ENCODE measurements around the gene TFF2.

Gene TFF2

GRCh38 chr21:42300045-42300583 is 50.7 kb downstream of the TFF2 start:
- no peak overlapping the region for H3K4me3 ChIP-seq (ENCODE audit: low read depth, low read length)
- in situ Hi-C loops (cut with HindIII; ENCODE audit: low sequenced_read_pairs): no loop called here
- DNase-seq (ENCODE audit: low read depth): no peak
- TF ChIP-seq, protein P1, sequence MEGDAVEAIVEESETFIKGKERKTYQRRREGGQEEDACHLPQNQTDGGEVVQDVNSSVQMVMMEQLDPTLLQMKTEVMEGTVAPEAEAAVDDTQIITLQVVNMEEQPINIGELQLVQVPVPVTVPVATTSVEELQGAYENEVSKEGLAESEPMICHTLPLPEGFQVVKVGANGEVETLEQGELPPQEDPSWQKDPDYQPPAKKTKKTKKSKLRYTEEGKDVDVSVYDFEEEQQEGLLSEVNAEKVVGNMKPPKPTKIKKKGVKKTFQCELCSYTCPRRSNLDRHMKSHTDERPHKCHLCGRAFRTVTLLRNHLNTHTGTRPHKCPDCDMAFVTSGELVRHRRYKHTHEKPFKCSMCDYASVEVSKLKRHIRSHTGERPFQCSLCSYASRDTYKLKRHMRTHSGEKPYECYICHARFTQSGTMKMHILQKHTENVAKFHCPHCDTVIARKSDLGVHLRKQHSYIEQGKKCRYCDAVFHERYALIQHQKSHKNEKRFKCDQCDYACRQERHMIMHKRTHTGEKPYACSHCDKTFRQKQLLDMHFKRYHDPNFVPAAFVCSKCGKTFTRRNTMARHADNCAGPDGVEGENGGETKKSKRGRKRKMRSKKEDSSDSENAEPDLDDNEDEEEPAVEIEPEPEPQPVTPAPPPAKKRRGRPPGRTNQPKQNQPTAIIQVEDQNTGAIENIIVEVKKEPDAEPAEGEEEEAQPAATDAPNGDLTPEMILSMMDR (IDR thresholded peaks at IDR 0.05; ENCODE audit: low read depth, low read length, missing control alignments): no peak

- in situ Hi-C loops (cut with HindIII; ENCODE audit: low sequenced_read_pairs): no loop called here
- DNase-seq (ENCODE audit: low read depth): no peak
- TF ChIP-seq, protein P1 (IDR thresholded peaks at IDR 0.05; ENCODE audit: low read depth, low read length, missing control alignments): no peak
- H3K4me3 ChIP-seq (ENCODE audit: low read depth, low read length): no peak overlapping the region
Observed at GRCh38 chr21:42299324-42300044, 51.3 kb downstream of the TFF2 start.

GRCh38 chr21:42298657-42299056 is 52.1 kb downstream of the TFF2 start:
- DNase-seq (ENCODE audit: low read depth): no peak
- in situ Hi-C loops (cut with HindIII; ENCODE audit: low sequenced_read_pairs): no loop called here
- no peak overlapping the region for H3K4me3 ChIP-seq (ENCODE audit: low read depth, low read length)
- TF ChIP-seq, protein P1 (IDR thresholded peaks at IDR 0.05; ENCODE audit: low read depth, low read length, missing control alignments): no peak

GRCh38 chr21:42298237-42298636 is 52.6 kb downstream of the TFF2 start:
- TF ChIP-seq, protein P1 (IDR thresholded peaks at IDR 0.05; ENCODE audit: low read depth, low read length, missing control alignments): no peak
- DNase-seq (ENCODE audit: low read depth): no peak
- H3K4me3 ChIP-seq (ENCODE audit: low read depth, low read length): no peak overlapping the region
- in situ Hi-C loops (cut with HindIII; ENCODE audit: low sequenced_read_pairs): no loop called here

DNA sequence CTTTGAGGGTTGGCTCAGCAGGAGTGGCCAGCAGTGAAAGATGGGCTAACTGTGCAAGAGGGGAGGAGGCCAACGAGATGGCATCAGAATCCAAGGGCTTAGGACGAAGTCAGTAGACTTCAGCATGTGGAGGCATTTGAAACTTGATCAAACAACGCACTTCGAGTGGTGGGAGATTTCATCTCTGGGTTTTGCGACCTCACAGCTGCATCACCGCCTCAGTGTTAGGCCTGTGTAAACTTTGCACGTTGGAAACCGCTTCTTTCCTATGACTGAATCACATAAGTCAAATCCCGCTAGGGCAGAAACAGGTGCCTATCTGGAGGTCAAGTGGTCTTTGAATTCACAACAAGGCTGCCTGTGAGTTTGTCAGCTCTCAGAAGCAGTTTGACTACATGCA is 53.4 kb downstream of the TFF2 start:
- no peak for DNase-seq (ENCODE audit: low read depth)
- TF ChIP-seq, protein P1 (IDR thresholded peaks at IDR 0.05; ENCODE audit: low read depth, low read length, missing control alignments): no peak
- no peak overlapping the region for H3K4me3 ChIP-seq (ENCODE audit: low read depth, low read length)
- in situ Hi-C loops (cut with HindIII; ENCODE audit: low sequenced_read_pairs): no loop called here

- in situ Hi-C loops (cut with HindIII; ENCODE audit: low sequenced_read_pairs): no loop called here
- no peak overlapping the region for H3K4me3 ChIP-seq (ENCODE audit: low read depth, low read length)
- TF ChIP-seq, protein P1 (IDR thresholded peaks at IDR 0.05; ENCODE audit: low read depth, low read length, missing control alignments): no peak
- no peak for DNase-seq (ENCODE audit: low read depth)
Observed at GRCh38 chr21:42296501-42296900, 54.3 kb downstream of the TFF2 start.
